Measurements from ENCODE around the gene SNTA1. TPM values are rescaled to one million over a fixed set of nuclear protein-coding genes. Genes with fewer than 3 reads are reported as not detected.

Gene SNTA1
- total and polyA plus RNA-seq, 2 of the 13 experiments (the other 11 are each of a cell fraction or from before 2014, with no cell fraction given), result 16.4 to 18.3 TPM

- TF ChIP-seq PRDM10 (CRISPR knock-in tag; IDR thresholded peaks at IDR 0.05; ENCODE audit: low read depth) (peak; percentile 92), YEATS4 (CRISPR knock-in tag; IDR thresholded peaks at IDR 0.05; ENCODE audit: borderline replicate concordance) (peak; percentile 100), ZNF160 (CRISPR knock-in tag; IDR thresholded peaks at IDR 0.05) (peak; percentile 91; the same call in 1 of the 2 replicates), RARG (CRISPR knock-in tag; IDR thresholded peaks at IDR 0.05; ENCODE audit: low read depth) (0 out of 2 replicates have a peak, but pooled peaks have one; percentile 78), ZBTB26 (CRISPR knock-in tag; IDR thresholded peaks at IDR 0.05; ENCODE audit: borderline replicate concordance) (peak; percentile 93), PPARG (CRISPR knock-in tag; conservative IDR thresholded peaks at IDR 0.05) (peak; percentile 94), TOE1 (CRISPR knock-in tag; IDR thresholded peaks at IDR 0.05) (peak; percentile 100), SMC3 (IDR thresholded peaks at IDR 0.05; ENCODE audit: low read length) (no peak), ARNT (IDR thresholded peaks at IDR 0.05) (no peak), ELK4 (CRISPR knock-in tag; IDR thresholded peaks at IDR 0.05; ENCODE audit: borderline replicate concordance) (no peak), ZNF121 (CRISPR knock-in tag; IDR thresholded peaks at IDR 0.05) (0 out of 2 replicates have a peak, but pooled peaks have one; percentile 28), ZNF10 (CRISPR knock-in tag; IDR thresholded peaks at IDR 0.05; ENCODE audit: borderline replicate concordance, low read depth) (peak; percentile 86; the same call in 1 of the 2 replicates), ZNF276 (CRISPR knock-in tag; IDR thresholded peaks at IDR 0.05; ENCODE audit: low read depth) (peak; percentile 95), ZKSCAN8 (CRISPR knock-in tag; IDR thresholded peaks at IDR 0.05; ENCODE audit: borderline replicate concordance) (peak; percentile 99), GABPA (IDR thresholded peaks at IDR 0.05; ENCODE audit: low read depth, low read length) (peak; percentile 100), GABPA (CRISPR knock-in tag; IDR thresholded peaks at IDR 0.05; ENCODE audit: low read depth) (peak; percentile 100), ARHGAP35 (CRISPR knock-in tag; IDR thresholded peaks at IDR 0.05; ENCODE audit: borderline replicate concordance) (peak; percentile 97), TBP (CRISPR knock-in tag; IDR thresholded peaks at IDR 0.05) (no peak), PBX2 (CRISPR knock-in tag; IDR thresholded peaks at IDR 0.05) (no peak), TRIM24 (CRISPR knock-in tag; IDR thresholded peaks at IDR 0.05) (no peak), SAFB2 (CRISPR knock-in tag; IDR thresholded peaks at IDR 0.05; ENCODE audit: borderline replicate concordance, low read depth) (peak; percentile 73; the same call in 1 of the 2 replicates)
Observed at GRCh38 chr20:33401184-33401920, 42.2 kb downstream of the SNTA1 start, which contains the start of gene CDK5RAP1 (continued).
